Measurements from ENCODE around the gene PTPN14.

DNA sequence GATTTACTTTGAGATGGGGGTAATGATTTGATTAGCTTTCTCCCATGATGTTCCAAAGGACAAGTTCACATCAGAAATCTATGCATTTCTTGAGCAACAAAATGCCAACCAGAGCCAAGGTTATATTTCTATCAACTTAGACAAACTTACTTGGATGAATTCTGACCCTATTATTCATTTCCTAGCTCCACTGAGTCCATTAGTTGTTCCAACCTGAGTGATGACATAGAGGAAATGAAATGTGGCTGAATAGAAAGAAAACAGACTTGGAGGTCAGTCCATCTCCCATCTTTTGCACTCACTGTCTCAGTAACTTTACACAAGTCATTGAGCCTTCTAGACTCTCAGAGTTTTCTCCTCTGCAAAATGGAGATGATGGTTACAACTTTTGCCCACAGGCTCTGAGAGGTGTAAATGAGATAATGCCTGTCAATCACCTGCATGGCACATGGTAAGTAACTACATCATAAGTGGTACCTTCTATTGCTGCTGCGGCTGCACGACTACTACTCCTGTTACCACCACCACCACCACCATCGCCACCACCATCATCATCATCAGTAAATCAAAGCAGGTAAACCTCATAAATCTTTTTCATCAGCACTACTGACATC is 98.2 kb downstream of the PTPN14 start:
- no peak for TF ChIP-seq EZH2 (IDR thresholded peaks at IDR 0.05; ENCODE audit: low read depth, unreplicated experiment)
- TF ChIP-seq, protein P1, sequence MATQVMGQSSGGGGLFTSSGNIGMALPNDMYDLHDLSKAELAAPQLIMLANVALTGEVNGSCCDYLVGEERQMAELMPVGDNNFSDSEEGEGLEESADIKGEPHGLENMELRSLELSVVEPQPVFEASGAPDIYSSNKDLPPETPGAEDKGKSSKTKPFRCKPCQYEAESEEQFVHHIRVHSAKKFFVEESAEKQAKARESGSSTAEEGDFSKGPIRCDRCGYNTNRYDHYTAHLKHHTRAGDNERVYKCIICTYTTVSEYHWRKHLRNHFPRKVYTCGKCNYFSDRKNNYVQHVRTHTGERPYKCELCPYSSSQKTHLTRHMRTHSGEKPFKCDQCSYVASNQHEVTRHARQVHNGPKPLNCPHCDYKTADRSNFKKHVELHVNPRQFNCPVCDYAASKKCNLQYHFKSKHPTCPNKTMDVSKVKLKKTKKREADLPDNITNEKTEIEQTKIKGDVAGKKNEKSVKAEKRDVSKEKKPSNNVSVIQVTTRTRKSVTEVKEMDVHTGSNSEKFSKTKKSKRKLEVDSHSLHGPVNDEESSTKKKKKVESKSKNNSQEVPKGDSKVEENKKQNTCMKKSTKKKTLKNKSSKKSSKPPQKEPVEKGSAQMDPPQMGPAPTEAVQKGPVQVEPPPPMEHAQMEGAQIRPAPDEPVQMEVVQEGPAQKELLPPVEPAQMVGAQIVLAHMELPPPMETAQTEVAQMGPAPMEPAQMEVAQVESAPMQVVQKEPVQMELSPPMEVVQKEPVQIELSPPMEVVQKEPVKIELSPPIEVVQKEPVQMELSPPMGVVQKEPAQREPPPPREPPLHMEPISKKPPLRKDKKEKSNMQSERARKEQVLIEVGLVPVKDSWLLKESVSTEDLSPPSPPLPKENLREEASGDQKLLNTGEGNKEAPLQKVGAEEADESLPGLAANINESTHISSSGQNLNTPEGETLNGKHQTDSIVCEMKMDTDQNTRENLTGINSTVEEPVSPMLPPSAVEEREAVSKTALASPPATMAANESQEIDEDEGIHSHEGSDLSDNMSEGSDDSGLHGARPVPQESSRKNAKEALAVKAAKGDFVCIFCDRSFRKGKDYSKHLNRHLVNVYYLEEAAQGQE (IDR thresholded peaks at IDR 0.05; ENCODE audit: unreplicated experiment) = no peak
- TF ChIP-seq CTCF (conservative IDR thresholded peaks at IDR 0.05; ENCODE audit: low read depth in 2 of 2) = no peak
- no peak for TF ChIP-seq POLR2AphosphoS5 (IDR thresholded peaks at IDR 0.05; ENCODE audit: low read depth)
- TF ChIP-seq NANOG (IDR thresholded peaks at IDR 0.05; ENCODE audit: borderline replicate concordance) = no peak
- TF ChIP-seq EZH2phosphoT487 (IDR thresholded peaks at IDR 0.05; ENCODE audit: unreplicated experiment) = no peak
- no peak for TF ChIP-seq ZNF331 (CRISPR knock-in tag; IDR thresholded peaks at IDR 0.05; ENCODE audit: low read depth)
- TF ChIP-seq CREB1 (CRISPR knock-in tag; IDR thresholded peaks at IDR 0.05; ENCODE audit: low read depth) = no peak
- no peak for TF ChIP-seq JUNB (IDR thresholded peaks at IDR 0.05; ENCODE audit: unreplicated experiment)
- TF ChIP-seq, protein P2, sequence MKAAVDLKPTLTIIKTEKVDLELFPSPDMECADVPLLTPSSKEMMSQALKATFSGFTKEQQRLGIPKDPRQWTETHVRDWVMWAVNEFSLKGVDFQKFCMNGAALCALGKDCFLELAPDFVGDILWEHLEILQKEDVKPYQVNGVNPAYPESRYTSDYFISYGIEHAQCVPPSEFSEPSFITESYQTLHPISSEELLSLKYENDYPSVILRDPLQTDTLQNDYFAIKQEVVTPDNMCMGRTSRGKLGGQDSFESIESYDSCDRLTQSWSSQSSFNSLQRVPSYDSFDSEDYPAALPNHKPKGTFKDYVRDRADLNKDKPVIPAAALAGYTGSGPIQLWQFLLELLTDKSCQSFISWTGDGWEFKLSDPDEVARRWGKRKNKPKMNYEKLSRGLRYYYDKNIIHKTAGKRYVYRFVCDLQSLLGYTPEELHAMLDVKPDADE (IDR thresholded peaks at IDR 0.05) = no peak
- TF ChIP-seq STAT1 (IDR thresholded peaks at IDR 0.05; ENCODE audit: unreplicated experiment) = no peak
- TF ChIP-seq ZNF114 (CRISPR knock-in tag; IDR thresholded peaks at IDR 0.05) = no peak
- TF ChIP-seq, protein P3, sequence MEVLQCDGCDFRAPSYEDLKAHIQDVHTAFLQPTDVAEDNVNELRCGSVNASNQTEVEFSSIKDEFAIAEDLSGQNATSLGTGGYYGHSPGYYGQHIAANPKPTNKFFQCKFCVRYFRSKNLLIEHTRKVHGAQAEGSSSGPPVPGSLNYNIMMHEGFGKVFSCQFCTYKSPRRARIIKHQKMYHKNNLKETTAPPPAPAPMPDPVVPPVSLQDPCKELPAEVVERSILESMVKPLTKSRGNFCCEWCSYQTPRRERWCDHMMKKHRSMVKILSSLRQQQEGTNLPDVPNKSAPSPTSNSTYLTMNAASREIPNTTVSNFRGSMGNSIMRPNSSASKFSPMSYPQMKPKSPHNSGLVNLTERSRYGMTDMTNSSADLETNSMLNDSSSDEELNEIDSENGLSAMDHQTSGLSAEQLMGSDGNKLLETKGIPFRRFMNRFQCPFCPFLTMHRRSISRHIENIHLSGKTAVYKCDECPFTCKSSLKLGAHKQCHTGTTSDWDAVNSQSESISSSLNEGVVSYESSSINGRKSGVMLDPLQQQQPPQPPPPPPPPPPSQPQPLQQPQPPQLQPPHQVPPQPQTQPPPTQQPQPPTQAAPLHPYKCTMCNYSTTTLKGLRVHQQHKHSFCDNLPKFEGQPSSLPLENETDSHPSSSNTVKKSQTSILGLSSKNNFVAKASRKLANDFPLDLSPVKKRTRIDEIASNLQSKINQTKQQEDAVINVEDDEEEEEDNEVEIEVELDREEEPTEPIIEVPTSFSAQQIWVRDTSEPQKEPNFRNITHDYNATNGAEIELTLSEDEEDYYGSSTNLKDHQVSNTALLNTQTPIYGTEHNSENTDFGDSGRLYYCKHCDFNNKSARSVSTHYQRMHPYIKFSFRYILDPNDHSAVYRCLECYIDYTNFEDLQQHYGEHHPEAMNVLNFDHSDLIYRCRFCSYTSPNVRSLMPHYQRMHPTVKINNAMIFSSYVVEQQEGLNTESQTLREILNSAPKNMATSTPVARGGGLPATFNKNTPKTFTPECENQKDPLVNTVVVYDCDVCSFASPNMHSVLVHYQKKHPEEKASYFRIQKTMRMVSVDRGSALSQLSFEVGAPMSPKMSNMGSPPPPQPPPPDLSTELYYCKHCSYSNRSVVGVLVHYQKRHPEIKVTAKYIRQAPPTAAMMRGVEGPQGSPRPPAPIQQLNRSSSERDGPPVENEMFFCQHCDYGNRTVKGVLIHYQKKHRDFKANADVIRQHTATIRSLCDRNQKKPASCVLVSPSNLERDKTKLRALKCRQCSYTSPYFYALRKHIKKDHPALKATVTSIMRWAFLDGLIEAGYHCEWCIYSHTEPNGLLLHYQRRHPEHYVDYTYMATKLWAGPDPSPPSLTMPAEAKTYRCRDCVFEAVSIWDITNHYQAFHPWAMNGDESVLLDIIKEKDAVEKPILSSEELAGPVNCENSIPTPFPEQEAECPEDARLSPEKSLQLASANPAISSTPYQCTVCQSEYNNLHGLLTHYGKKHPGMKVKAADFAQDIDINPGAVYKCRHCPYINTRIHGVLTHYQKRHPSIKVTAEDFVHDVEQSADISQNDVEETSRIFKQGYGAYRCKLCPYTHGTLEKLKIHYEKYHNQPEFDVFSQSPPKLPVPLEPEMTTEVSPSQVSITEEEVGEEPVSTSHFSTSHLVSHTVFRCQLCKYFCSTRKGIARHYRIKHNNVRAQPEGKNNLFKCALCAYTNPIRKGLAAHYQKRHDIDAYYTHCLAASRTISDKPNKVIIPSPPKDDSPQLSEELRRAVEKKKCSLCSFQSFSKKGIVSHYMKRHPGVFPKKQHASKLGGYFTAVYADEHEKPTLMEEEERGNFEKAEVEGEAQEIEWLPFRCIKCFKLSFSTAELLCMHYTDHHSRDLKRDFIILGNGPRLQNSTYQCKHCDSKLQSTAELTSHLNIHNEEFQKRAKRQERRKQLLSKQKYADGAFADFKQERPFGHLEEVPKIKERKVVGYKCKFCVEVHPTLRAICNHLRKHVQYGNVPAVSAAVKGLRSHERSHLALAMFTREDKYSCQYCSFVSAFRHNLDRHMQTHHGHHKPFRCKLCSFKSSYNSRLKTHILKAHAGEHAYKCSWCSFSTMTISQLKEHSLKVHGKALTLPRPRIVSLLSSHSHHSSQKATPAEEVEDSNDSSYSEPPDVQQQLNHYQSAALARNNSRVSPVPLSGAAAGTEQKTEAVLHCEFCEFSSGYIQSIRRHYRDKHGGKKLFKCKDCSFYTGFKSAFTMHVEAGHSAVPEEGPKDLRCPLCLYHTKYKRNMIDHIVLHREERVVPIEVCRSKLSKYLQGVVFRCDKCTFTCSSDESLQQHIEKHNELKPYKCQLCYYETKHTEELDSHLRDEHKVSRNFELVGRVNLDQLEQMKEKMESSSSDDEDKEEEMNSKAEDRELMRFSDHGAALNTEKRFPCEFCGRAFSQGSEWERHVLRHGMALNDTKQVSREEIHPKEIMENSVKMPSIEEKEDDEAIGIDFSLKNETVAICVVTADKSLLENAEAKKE (CRISPR knock-in tag; IDR thresholded peaks at IDR 0.05) = no peak

All from GM23338 (cell line).